ENCODE measurements around the gene SLC12A3. TPM values are rescaled to one million over a fixed set of nuclear protein-coding genes. Genes with fewer than 3 reads are reported as not detected.

SLC12A3 gene
- total and polyA plus RNA-seq, 2 of the 4 experiments (the other 2 are of a cell fraction): not detected

- Histone ChIP-seq H3K9me3 (ENCODE audit: control insufficient read depth, insufficient read depth, low read length) (no peaks in the 10 kb centered on the region), H2BK120ac (ENCODE audit: low read depth, low read length) (peak overlapping the region; percentile 68), H2AK9ac (replicated peaks; ENCODE audit: low read depth, low read length, poor library complexity) (no peak overlapping the region), H2BK15ac (ENCODE audit: low read depth, low read length) (no peak overlapping the region), H3K79me1 (ENCODE audit: low read depth in 1 of 2, low read length in 2 of 2) (0 out of 4 replicates have a peak, but pooled peaks cover 0 to 9% of the 10 kb centered on the region in 2 experiments), H4K5ac (ENCODE audit: low read depth, low read length) (peak overlapping the region; percentile 16; the same call in 1 of the 2 replicates), H3K4ac (ENCODE audit: low read depth, low read length) (peak overlapping the region; percentile 58), H3K9ac (ENCODE audit: low read depth, low read length) (no peak overlapping the region), H2BK5ac (ENCODE audit: low read depth, low read length, poor library complexity, severe bottlenecking) (peak overlapping the region; percentile 22), H3K27ac (ENCODE audit: insufficient read depth, low read length) (no peak overlapping the region; the same call in 1 of the 2 replicates), H4K20me1 (ENCODE audit: insufficient read depth, low read length) (no peaks in the 10 kb centered on the region), H3K14ac (replicated peaks; ENCODE audit: low read depth, low read length) (peak overlapping the region; percentile 19; the same call in 1 of the 2 replicates), H2AK5ac (ENCODE audit: low read depth, low read length) (peak overlapping the region; percentile 69; the same call in 1 of the 2 replicates), H3K4me2 (ENCODE audit: low read depth, low read length) (no peak overlapping the region), H2BK20ac (ENCODE audit: low read depth, low read length) (peak overlapping the region; percentile 28; the same call in 1 of the 2 replicates), H2AFZ (replicated peaks; ENCODE audit: low read length, poor library complexity) (peak overlapping the region; percentile 70), H3K18ac (ENCODE audit: low read depth, low read length) (peak overlapping the region; percentile 17; the same call in 1 of the 2 replicates), H3K23ac (ENCODE audit: low read depth, low read length) (peak overlapping the region; percentile 46; the same call in 1 of the 2 replicates), H3K4me1 (ENCODE audit: control insufficient read depth, insufficient read depth, low read length) (peaks cover 33% of the 10 kb centered on the region), H3K36me3 (ENCODE audit: control insufficient read depth, insufficient read depth, low read length) (peaks cover 11% of the 10 kb centered on the region), H3K9me1 (ENCODE audit: insufficient read depth, low read length) (peaks cover 38% of the 10 kb centered on the region), H3K56ac (ENCODE audit: extremely low read depth, insufficient read depth, low read length) (no peak overlapping the region), H4K8ac (ENCODE audit: low read depth in 2 of 2, low read length in 2 of 2) (peak overlapping the region; percentile 12 to 86; a peak in 3 of 4 replicates), H4K91ac (ENCODE audit: insufficient read depth, low read depth, low read length) (peak overlapping the region; percentile 40; the same call in 1 of the 2 replicates), H3K4me3 (ENCODE audit: insufficient read depth, low read depth, low read length) (no peak overlapping the region), H3K27me3 (ENCODE audit: control insufficient read depth, insufficient read depth, low read length) (no peaks in the 10 kb centered on the region)
- intact Hi-C loops (cut with micrococcal nuclease): loop anchor here (5.0 kb wide), 1 partner anchor 40 kb away; no protein-coding TSS in a partner anchor
- BruUV-seq (replicated peaks): no TSS peak
- 48% methylated on average over 4 of the region's 9 CpGs; no CpG with 5 or more reads in 1 of the 2 experiments for WGBS, 2 experiments (ENCODE audit: extremely low coverage in 2 of 2, insufficient read length in 1 of 2)
- no peak for ATAC-seq (ENCODE audit: low read depth)
- dilution Hi-C loops (cut with HindIII; ENCODE audit: low sequenced_read_pairs, unreplicated experiment): no loop called here
- ChIA-PET CTCF (interaction anchor here (1.5 kb wide), 1 partner anchor 54 kb away, joined by 4 read pairs; no protein-coding TSS in a partner anchor), POLR2A (ENCODE audit: unreplicated experiment) (no interaction called here)
- in situ Hi-C loops (cut with MboI; ENCODE audit: low sequenced_read_pairs): no loop called here
- no peak for DNase-seq
- TF ChIP-seq MXI1 (IDR thresholded peaks at IDR 0.05; ENCODE audit: borderline replicate concordance, low read depth, low read length) (no peak), RCOR1 (IDR thresholded peaks at IDR 0.05; ENCODE audit: insufficient replicate concordance, low read length) (no peak), MAFK (IDR thresholded peaks at IDR 0.05; ENCODE audit: low read depth, low read length) (no peak), POLR2A (IDR thresholded peaks at IDR 0.05; ENCODE audit: low read depth, low read length) (no peak), RAD21 (IDR thresholded peaks at IDR 0.05; ENCODE audit: low read length) (no peak), NFE2L2 (IDR thresholded peaks at IDR 0.05; ENCODE audit: low read depth, low read length) (no peak), SMC3 (IDR thresholded peaks at IDR 0.05; ENCODE audit: low read depth, low read length) (no peak)
Measured at GRCh38 chr16:56847173-56847910, 17.7 kb upstream of the SLC12A3 start.
